Measurements from ENCODE around the gene ENO1. TPM values are rescaled to one million over a fixed set of nuclear protein-coding genes. Genes with fewer than 3 reads are reported as not detected.

Gene ENO1
- total and polyA plus RNA-seq, 2 donors from 2014 or later, result 1,164 to 1,321 TPM

GRCh38 chr1:8878698-8879463 is 395 bp upstream of the ENO1 start:
- peaks cover 4 to 6% (median 4%) of the 10 kb centered on the region in 3 donors for H3K36me3 ChIP-seq (ENCODE audit: control insufficient read depth in 2 of 3, insufficient read depth in 3 of 3, low read length in 3 of 3)
- FAIRE-seq, result no peak

GRCh38 chr1:8876087-8876486 is 2.4 kb downstream of the ENO1 start:
- intact Hi-C loops (cut with DNase I), result no loop called here
- DNase-seq (no peak), FAIRE-seq (no peak)
- peaks cover 7 to 30% (median 28%) of the 10 kb centered on the region in 3 donors for H3K36me3 ChIP-seq (ENCODE audit: control insufficient read depth in 2 of 3, insufficient read depth in 3 of 3, low read length in 3 of 3)
- peaks cover 7 to 47% (median 41%) of the 10 kb centered on the region in 3 donors for H3K4me1 ChIP-seq (ENCODE audit: control insufficient read depth in 2 of 3, insufficient read depth in 2 of 3, low read depth in 1 of 3, low read length in 3 of 3)
- no peak overlapping the region for H3K9ac ChIP-seq (ENCODE audit: low read length in 3 of 3)
- TF ChIP-seq CTCF (IDR thresholded peaks at IDR 0.05; ENCODE audit: borderline replicate concordance, extremely low read depth, insufficient read depth), result no peak
- no peaks in the 10 kb centered on the region for H3K9me3 ChIP-seq (ENCODE audit: control insufficient read depth in 2 of 3, insufficient read depth in 1 of 3, low read length in 3 of 3)
- peak overlapping the region in 1 of 3 donors; percentile 83 for H3K4me3 ChIP-seq (ENCODE audit: low read length in 3 of 3)
- peak overlapping the region in 1 of 2 donors; percentile 38 for H3K27ac ChIP-seq (ENCODE audit: low read depth in 2 of 2, low read length in 2 of 2)
- no peaks in the 10 kb centered on the region for H3K27me3 ChIP-seq (ENCODE audit: control insufficient read depth, insufficient read depth, low read length)

More at GRCh38 chr1:8878698-8879463, 395 bp upstream of the ENO1 start:
- intact Hi-C loops (cut with DNase I), result no loop called here
- peak overlapping the region; percentile 99 to 100 for H3K27ac ChIP-seq (ENCODE audit: low read depth in 2 of 2, low read length in 2 of 2)
- TF ChIP-seq CTCF (IDR thresholded peaks at IDR 0.05; ENCODE audit: borderline replicate concordance, extremely low read depth, insufficient read depth), result no peak
- peaks cover 7 to 23% (median 18%) of the 10 kb centered on the region in 3 donors for H3K4me1 ChIP-seq (ENCODE audit: control insufficient read depth in 2 of 3, insufficient read depth in 2 of 3, low read depth in 1 of 3, low read length in 3 of 3)
- peak overlapping the region; percentile 83 to 96 (median 91) for H3K4me3 ChIP-seq (ENCODE audit: low read length in 3 of 3)
- no peaks in the 10 kb centered on the region for H3K9me3 ChIP-seq (ENCODE audit: control insufficient read depth in 2 of 3, insufficient read depth in 1 of 3, low read length in 3 of 3)
- H3K9ac ChIP-seq (ENCODE audit: low read length in 3 of 3), result peak overlapping the region in 2 of 3 donors; percentile 86 to 95
- H3K27me3 ChIP-seq (ENCODE audit: control insufficient read depth, insufficient read depth, low read length), result no peaks in the 10 kb centered on the region
- DNase-seq, result peak; percentile 98 to 99 (median 98)

- peak overlapping the region in 2 of 3 donors; percentile 28 for H3K4me3 ChIP-seq (ENCODE audit: low read length in 3 of 3)
- H3K4me1 ChIP-seq (ENCODE audit: control insufficient read depth in 2 of 3, insufficient read depth in 2 of 3, low read depth in 1 of 3, low read length in 3 of 3), result peaks cover 7 to 48% (median 42%) of the 10 kb centered on the region in 3 donors
- H3K27ac ChIP-seq (ENCODE audit: low read depth in 2 of 2, low read length in 2 of 2), result peak overlapping the region; percentile 46 to 75
- DNase-seq (no peak), FAIRE-seq (no peak)
- peaks cover 11 to 37% (median 36%) of the 10 kb centered on the region in 3 donors for H3K36me3 ChIP-seq (ENCODE audit: control insufficient read depth in 2 of 3, insufficient read depth in 3 of 3, low read length in 3 of 3)
- no peaks in the 10 kb centered on the region for H3K27me3 ChIP-seq (ENCODE audit: control insufficient read depth, insufficient read depth, low read length)
- intact Hi-C loops (cut with DNase I), result no loop called here
- TF ChIP-seq CTCF (IDR thresholded peaks at IDR 0.05; ENCODE audit: borderline replicate concordance, extremely low read depth, insufficient read depth), result no peak
- H3K9ac ChIP-seq (ENCODE audit: low read length in 3 of 3), result peak overlapping the region in 2 of 3 donors; percentile 25 to 32
- no peaks in the 10 kb centered on the region for H3K9me3 ChIP-seq (ENCODE audit: control insufficient read depth in 2 of 3, insufficient read depth in 1 of 3, low read length in 3 of 3)
Measured at GRCh38 chr1:8875216-8875861, 3.1 kb downstream of the ENO1 start.

Measured in kidney (tissue), 14 donors.